Activated naive CD4-positive, alpha-beta T cell treated with anti-CD3 and anti-CD28 coated beads for 36 hours (primary cell): ENCODE results near the gene CFAP298. TPM values are rescaled to one million over a fixed set of nuclear protein-coding genes. Genes with fewer than 3 reads are reported as not detected.

Experiments used
- CTCF ChIA-PET: fragments of 350-600 bp; sonication (Branson Sonifier 250); formaldehyde crosslinking; loops from one replicate; lab custom pipeline; 2021; ENCODE audit warnings: antibody characterized with exemption; lab: Charles Lee
- DNase-seq: peaks from one replicate; pipeline ENCODE4 v3.0.0-alpha.2; 2020
- H3K27ac Mint-ChIP-seq: one replicate; pipeline ENCODE4 v1.8.0; 2021; ENCODE audit warnings: mild to moderate bottlenecking, mixed read lengths
- H3K27me3 Mint-ChIP-seq: one replicate; pipeline ENCODE4 v1.8.0; 2021; ENCODE audit warnings: low read depth, mixed read lengths
- H3K36me3 Mint-ChIP-seq: one replicate; pipeline ENCODE4 v1.8.0; 2021; ENCODE audit warnings: low read depth, mixed read lengths
- H3K4me1 Mint-ChIP-seq: one replicate; pipeline ENCODE4 v1.8.0; 2021; ENCODE audit warnings: low read depth, mixed read lengths
- H3K4me3 Mint-ChIP-seq: one replicate; pipeline ENCODE4 v1.8.0; 2021; ENCODE audit warnings: mild to moderate bottlenecking, moderate library complexity, mixed read lengths
- H3K9me3 Mint-ChIP-seq: one replicate; pipeline ENCODE4 v1.8.0; 2021; ENCODE audit warnings: mixed read lengths
- intact Hi-C: fragments of 100-400 bp; cut with micrococcal nuclease; formaldehyde crosslinking; loops from one replicate; pipeline ENCODE4 v1.15.1; 2023
- total RNA-seq, 2 experiments: library from RNA; stranded (reverse); gene quantifications; one replicate each; pipeline ENCODE4 v1.2.3, GENCODE V29; 2021

Gene CFAP298
- total RNA-seq, 2 experiments from 2014 or later, result 33.3 to 35.6 TPM

- H3K9me3 Mint-ChIP-seq, result no peaks in the 10 kb centered on the region
- H3K4me3 Mint-ChIP-seq, result no peak overlapping the region
- H3K27me3 Mint-ChIP-seq, result no peaks in the 10 kb centered on the region
- no peak overlapping the region for H3K27ac Mint-ChIP-seq
- no peaks in the 10 kb centered on the region for H3K4me1 Mint-ChIP-seq
- intact Hi-C loops, result no loop called here
- H3K36me3 Mint-ChIP-seq, result peaks cover 6% of the 10 kb centered on the region
- no peak for DNase-seq
- CTCF ChIA-PET, result interaction anchor here (0.9 to 1.5 kb wide), 3 partner anchors 14 to 192 kb away, joined by 3 to 4 read pairs (median 4); no protein-coding TSS in a partner anchor
Observed at GRCh38 chr21:32595431-32595830, 16.7 kb downstream of the CFAP298 start.

DNA sequence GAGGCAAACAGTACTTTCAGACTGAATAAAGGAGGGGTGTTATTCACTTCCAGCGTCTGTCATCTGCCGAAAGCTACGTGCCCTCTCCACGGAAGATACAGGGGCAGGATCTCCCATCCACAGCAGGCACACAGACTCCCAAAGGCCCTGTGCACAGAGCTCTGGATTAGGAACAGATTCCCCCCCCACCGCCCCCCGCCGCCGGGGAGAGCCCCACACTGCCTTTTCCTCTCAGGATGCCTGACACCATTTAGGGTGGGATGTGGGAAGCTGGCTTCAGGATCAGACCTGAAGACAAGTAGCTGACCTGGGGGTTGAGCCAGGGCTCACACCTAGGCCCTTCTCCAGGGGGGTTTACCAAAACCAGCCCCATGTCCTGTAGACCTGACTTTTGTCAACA, 18.5 kb downstream of the CFAP298 start:
- Mint-ChIP-seq H3K27ac (no peak overlapping the region), H3K27me3 (no peaks in the 10 kb centered on the region), H3K4me3 (no peak overlapping the region), H3K36me3 (peaks cover under 1% of the 10 kb centered on the region), H3K9me3 (no peaks in the 10 kb centered on the region), H3K4me1 (no peaks in the 10 kb centered on the region)
- DNase-seq, result no peak
- intact Hi-C loops, result no loop called here
- CTCF ChIA-PET, result no interaction called here

DNA sequence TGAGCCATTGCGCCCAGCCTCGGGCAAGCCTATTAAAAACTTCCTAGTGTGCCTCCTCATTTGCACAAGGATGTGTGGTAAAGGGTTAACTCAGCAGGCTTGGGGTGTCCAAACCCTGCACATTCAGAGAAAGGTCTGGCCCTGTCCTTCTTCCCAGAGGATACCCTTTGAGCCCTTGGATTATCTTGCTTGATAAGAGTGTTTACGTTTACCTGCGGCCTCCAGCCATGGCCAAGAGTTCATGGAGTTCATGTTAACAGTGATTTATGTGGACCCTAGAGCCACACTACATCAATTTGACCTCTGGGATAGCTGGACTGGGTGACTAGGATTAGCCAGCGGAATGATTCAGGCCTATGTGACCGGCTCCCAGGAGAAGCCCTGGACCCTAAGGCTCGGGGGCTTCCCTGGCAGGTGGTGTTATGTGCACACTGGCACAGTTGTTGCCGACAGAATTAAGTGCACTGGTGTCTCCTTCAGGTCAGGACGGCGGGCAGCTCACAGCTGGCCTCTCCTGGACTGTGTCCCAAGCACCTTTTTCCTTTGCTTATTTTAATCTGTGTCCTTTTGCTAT, 19.2 kb downstream of the CFAP298 start:
- no peaks in the 10 kb centered on the region for H3K27me3 Mint-ChIP-seq

GRCh38 chr21:32590130-32590529, 22.0 kb downstream of the CFAP298 start:
- intact Hi-C loops, result no loop called here
- no peak overlapping the region for H3K4me3 Mint-ChIP-seq
- CTCF ChIA-PET, result interaction anchor here (1.3 to 1.6 kb wide), 2 partner anchors 10 to 21 kb away, joined by 5 read pairs; no protein-coding TSS in a partner anchor
- H3K4me1 Mint-ChIP-seq, result no peaks in the 10 kb centered on the region
- DNase-seq, result no peak
- no peak overlapping the region for H3K27ac Mint-ChIP-seq
- H3K27me3 Mint-ChIP-seq, result no peaks in the 10 kb centered on the region
- no peaks in the 10 kb centered on the region for H3K9me3 Mint-ChIP-seq
- no peaks in the 10 kb centered on the region for H3K36me3 Mint-ChIP-seq

More for the DNA sequence above, 19.2 kb downstream of the CFAP298 start:
- no peak for DNase-seq
- Mint-ChIP-seq H3K4me3 (no peak overlapping the region), H3K9me3 (no peaks in the 10 kb centered on the region), H3K4me1 (no peaks in the 10 kb centered on the region), H3K27ac (no peak overlapping the region), H3K36me3 (no peaks in the 10 kb centered on the region)
- CTCF ChIA-PET, result no interaction called here
- intact Hi-C loops, result no loop called here

DNA sequence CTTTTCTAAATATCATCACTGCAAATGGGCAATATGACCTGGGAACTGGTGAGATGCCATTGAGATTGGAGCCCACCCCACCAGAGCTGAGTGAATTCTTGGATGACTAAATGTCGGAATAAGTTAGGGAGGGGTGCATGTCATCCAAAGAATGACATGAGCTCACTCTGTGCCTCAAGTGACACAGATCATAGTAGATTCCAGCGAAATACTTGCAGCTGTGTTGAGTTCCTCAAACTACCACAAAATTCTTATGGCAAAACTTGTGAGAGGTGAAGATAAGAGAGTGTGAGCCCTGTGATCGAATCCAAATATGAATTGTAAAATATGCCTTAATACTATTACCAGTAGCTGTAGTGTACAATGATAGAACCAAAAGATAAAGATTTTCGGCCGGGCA, 24.5 kb downstream of the CFAP298 start:
- no peak for DNase-seq
- H3K36me3 Mint-ChIP-seq, result peaks cover 2% of the 10 kb centered on the region
- CTCF ChIA-PET, result interaction anchor here (0.6 to 1.4 kb wide), 3 partner anchors 13 to 184 kb away, joined by 3 read pairs; no protein-coding TSS in a partner anchor

DNA sequence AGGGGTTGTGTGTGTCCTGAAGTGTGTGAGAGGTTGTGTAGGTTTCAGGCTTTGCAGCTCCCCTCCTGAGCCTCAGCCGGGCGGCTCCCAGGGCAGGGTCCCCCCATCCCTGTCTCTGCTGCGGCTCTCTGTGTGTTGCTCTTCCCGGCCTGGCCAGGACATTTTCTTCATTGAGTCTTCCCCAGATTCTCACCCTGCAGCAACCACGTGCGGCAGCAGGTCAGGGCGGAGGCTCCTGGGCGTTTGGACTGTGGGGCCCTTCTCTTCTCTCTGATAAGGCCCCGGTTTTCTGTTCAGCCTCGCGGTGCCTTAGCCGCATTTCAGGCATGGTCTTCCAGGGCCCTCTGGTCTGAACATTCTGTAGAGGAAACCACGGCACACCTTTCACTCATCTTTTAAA, 25.1 kb downstream of the CFAP298 start:
- no peaks in the 10 kb centered on the region for H3K9me3 Mint-ChIP-seq
- CTCF ChIA-PET, result interaction anchor here (1.4 kb wide), 1 partner anchor 184 kb away, joined by 3 read pairs; no protein-coding TSS in a partner anchor

More for the DNA sequence above, 24.5 kb downstream of the CFAP298 start:
- Mint-ChIP-seq H3K27me3 (no peaks in the 10 kb centered on the region), H3K9me3 (no peaks in the 10 kb centered on the region), H3K27ac (no peak overlapping the region), H3K4me1 (no peaks in the 10 kb centered on the region), H3K4me3 (no peak overlapping the region)
- intact Hi-C loops, result no loop called here

DNA sequence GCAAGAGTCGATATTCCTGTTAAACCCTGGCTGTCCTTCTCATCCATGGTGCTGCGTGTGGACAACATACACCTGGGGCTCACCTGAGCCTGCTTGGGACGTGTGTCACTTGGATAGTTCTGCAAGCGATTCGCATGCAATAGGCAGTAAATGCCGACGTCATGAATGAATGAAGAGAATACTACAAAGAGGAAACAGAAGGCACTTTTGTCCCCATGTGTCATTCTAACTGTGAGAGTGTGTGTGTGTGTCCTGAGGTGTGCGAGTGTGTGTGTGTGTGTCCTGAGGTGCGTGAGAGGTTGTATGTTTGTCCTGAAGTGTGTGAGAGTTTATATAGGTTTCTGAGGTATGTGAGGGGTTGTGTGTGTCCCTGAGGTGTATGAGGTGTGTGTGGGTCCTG, 26.2 kb downstream of the CFAP298 start:
- CTCF ChIA-PET, result no interaction called here
- H3K4me1 Mint-ChIP-seq, result no peaks in the 10 kb centered on the region
- no peak overlapping the region for H3K27ac Mint-ChIP-seq
- intact Hi-C loops, result no loop called here
- DNase-seq, result no peak
- H3K27me3 Mint-ChIP-seq, result no peaks in the 10 kb centered on the region
- H3K36me3 Mint-ChIP-seq, result peaks cover 2% of the 10 kb centered on the region
- no peak overlapping the region for H3K4me3 Mint-ChIP-seq
- H3K9me3 Mint-ChIP-seq, result no peaks in the 10 kb centered on the region

More for the DNA sequence above, 25.1 kb downstream of the CFAP298 start:
- peaks cover 2% of the 10 kb centered on the region for H3K36me3 Mint-ChIP-seq
- H3K4me3 Mint-ChIP-seq, result no peak overlapping the region
- DNase-seq, result no peak
- no peaks in the 10 kb centered on the region for H3K4me1 Mint-ChIP-seq
- H3K27ac Mint-ChIP-seq, result no peak overlapping the region
- intact Hi-C loops, result no loop called here
- no peaks in the 10 kb centered on the region for H3K27me3 Mint-ChIP-seq

GRCh38 chr21:32585042-32585710, 27.0 kb downstream of the CFAP298 start, which contains the start of gene TCP10L:
TSS of gene TCP10L (minus strand) at chr21:32585523. CDS start at chr21:32584304, 1,219 bp downstream.
- Mint-ChIP-seq H3K27me3 (no peaks in the 10 kb centered on the region), H3K36me3 (peaks cover 2% of the 10 kb centered on the region), H3K4me1 (no peaks in the 10 kb centered on the region), H3K27ac (no peak within 1 kb of the TSS), H3K9me3 (no peaks in the 10 kb centered on the region), H3K4me3 (no peak within 1 kb of the TSS)
- DNase-seq, result no peak
- intact Hi-C loops, result no loop called here
- CTCF ChIA-PET, result no interaction called here

- H3K27ac Mint-ChIP-seq, result no peak overlapping the region
- no peaks in the 10 kb centered on the region for H3K27me3 Mint-ChIP-seq
- no peaks in the 10 kb centered on the region for H3K4me1 Mint-ChIP-seq
- peaks cover 2% of the 10 kb centered on the region for H3K36me3 Mint-ChIP-seq
- CTCF ChIA-PET, result no interaction called here
- intact Hi-C loops, result no loop called here
- H3K9me3 Mint-ChIP-seq, result no peaks in the 10 kb centered on the region
- DNase-seq, result no peak
- no peak overlapping the region for H3K4me3 Mint-ChIP-seq
Observed at GRCh38 chr21:32584472-32584871, 27.7 kb downstream of the CFAP298 start.

GRCh38 chr21:32581732-32582131, 30.4 kb downstream of the CFAP298 start:
- no peaks in the 10 kb centered on the region for H3K4me1 Mint-ChIP-seq
- intact Hi-C loops, result no loop called here
- no peak for DNase-seq
- H3K9me3 Mint-ChIP-seq, result no peaks in the 10 kb centered on the region
- CTCF ChIA-PET, result interaction anchor here (0.7 kb wide), 1 partner anchor 14 kb away, joined by 3 read pairs; no protein-coding TSS in a partner anchor
- H3K27me3 Mint-ChIP-seq, result no peaks in the 10 kb centered on the region
- H3K27ac Mint-ChIP-seq, result no peak overlapping the region
- no peak overlapping the region for H3K4me3 Mint-ChIP-seq
- peaks cover 2% of the 10 kb centered on the region for H3K36me3 Mint-ChIP-seq

- Mint-ChIP-seq H3K27me3 (no peaks in the 10 kb centered on the region), H3K36me3 (peaks cover 2% of the 10 kb centered on the region), H3K27ac (no peak overlapping the region), H3K4me1 (no peaks in the 10 kb centered on the region), H3K4me3 (no peak overlapping the region), H3K9me3 (no peaks in the 10 kb centered on the region)
- intact Hi-C loops, result no loop called here
- no peak for DNase-seq
- CTCF ChIA-PET, result interaction anchor here (0.7 kb wide), 2 partner anchors 10 to 15 kb away, joined by 3 to 5 read pairs; no protein-coding TSS in a partner anchor
Observed at GRCh38 chr21:32580949-32581348, 31.2 kb downstream of the CFAP298 start.

DNA sequence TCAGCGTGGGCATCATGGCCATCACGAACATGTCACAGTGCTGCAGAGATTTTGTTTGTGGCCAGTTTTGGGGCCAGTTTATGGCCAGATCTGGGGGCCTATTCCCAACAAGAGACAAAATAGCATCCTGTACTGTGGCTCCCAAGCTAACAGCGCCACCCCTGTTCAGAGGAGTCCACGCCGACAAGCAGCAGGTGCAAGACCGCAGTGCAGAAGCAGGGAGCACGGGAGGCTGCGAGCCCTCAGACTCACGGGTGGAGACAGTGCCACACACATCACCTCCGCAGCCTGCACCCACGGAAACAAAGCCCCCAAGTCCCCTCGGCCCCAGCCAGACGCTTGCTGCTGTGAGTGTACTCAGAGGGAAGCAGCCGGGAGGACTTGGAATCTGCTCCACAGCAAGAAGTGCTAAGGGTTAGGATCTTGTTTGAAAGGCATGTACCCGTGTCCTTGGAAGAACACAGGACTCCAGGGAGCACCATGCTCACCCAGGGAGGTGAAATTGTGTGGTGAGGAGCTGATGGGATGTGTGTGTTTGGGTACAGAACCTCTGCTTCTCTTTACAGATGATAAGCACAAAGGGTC, 34.0 kb downstream of the CFAP298 start:
- CTCF ChIA-PET, result interaction anchor here (0.6 to 1.0 kb wide), 3 partner anchors 21 to 176 kb away, joined by 3 read pairs; no protein-coding TSS in a partner anchor
- H3K36me3 Mint-ChIP-seq, result no peaks in the 10 kb centered on the region
- H3K4me1 Mint-ChIP-seq, result no peaks in the 10 kb centered on the region
- no peaks in the 10 kb centered on the region for H3K27me3 Mint-ChIP-seq
- H3K4me3 Mint-ChIP-seq, result no peak overlapping the region
- no peaks in the 10 kb centered on the region for H3K9me3 Mint-ChIP-seq
- H3K27ac Mint-ChIP-seq, result no peak overlapping the region
- intact Hi-C loops, result no loop called here
- DNase-seq, result peak; percentile 34
